Upper lobe of left lung (tissue), 6 donors: ENCODE data around the gene IGSF9B. TPM values are rescaled to one million over a fixed set of nuclear protein-coding genes. Genes with fewer than 3 reads are reported as not detected.
A peak's percentile ranks its signal among the peaks of the same experiment; 100 is the strongest.

Source experiments
- ATAC-seq, 2 donors: fragments of 200-7000 bp; cut with Tn5 transposase; one replicate each; pipeline ENCODE4 v1.9.1; 2022; ENCODE audit warnings: mild to moderate bottlenecking in 2 of 2, moderate library complexity in 2 of 2; ENCODE audit not compliant: low FRiP score in 2 of 2
- DNase-seq, 2 donors: peaks; one replicate each; pipeline ENCODE4 v3.0.0-alpha.2; 2019 to 2020
- H3K27ac ChIP-seq, 4 donors: fragments of 200-600 bp; sonication (generic); one replicate each; pipeline ENCODE4 v1.5.1; 2016 to 2019
- H3K27me3 ChIP-seq, 4 donors: fragments of 200-600 bp; sonication (generic); one replicate each; pipeline ENCODE4 v1.5.1; 2017 to 2019
- H3K36me3 ChIP-seq, 4 donors: fragments of 200-600 bp; sonication (generic); one replicate each; pipeline ENCODE4 v1.5.1; 2016 to 2019
- H3K4me1 ChIP-seq, 4 donors: fragments of 200-600 bp; sonication (generic); one replicate each; pipeline ENCODE4 v1.5.1; 2018 to 2019
- H3K4me3 ChIP-seq, 4 donors: fragments of 200-600 bp; sonication (generic); one replicate each; pipeline ENCODE4 v1.5.1; 2017 to 2019; ENCODE audit warnings: mild to moderate bottlenecking in 2 of 4, moderate library complexity in 1 of 4
- H3K9me3 ChIP-seq, 4 donors: fragments of 200-600 bp; sonication (generic); one replicate each; pipeline ENCODE4 v1.5.1; 2018 to 2019
- CTCF ChIP-seq, 6 experiments: fragments of 450-650 bp in 4 of 6; fragments of 200-600 bp in 2 of 6; sonication (generic) in 2 of 6; IDR thresholded peaks; one replicate each; pipeline ENCODE4 v1.5.1; 2016 to 2019; ENCODE audit warnings: antibody characterized with exemption in 6 of 6
- EP300 ChIP-seq, 4 donors: sonication (generic); formaldehyde crosslinking; IDR thresholded peaks; one replicate each; pipeline ENCODE4 v1.5.1; 2017; ENCODE audit warnings: antibody characterized with exemption in 4 of 4, control low read depth in 2 of 4
- POLR2A ChIP-seq, 4 donors: fragments of 450-650 bp; IDR thresholded peaks; one replicate each; pipeline ENCODE4 v1.5.1; 2016 to 2017; ENCODE audit warnings: antibody characterized with exemption in 4 of 4, mild to moderate bottlenecking in 2 of 4
- POLR2AphosphoS5 ChIP-seq, 2 donors: sonication (generic); formaldehyde crosslinking; IDR thresholded peaks; one replicate each; pipeline ENCODE4 v1.5.1; 2017; ENCODE audit warnings: antibody characterized with exemption in 2 of 2
- WGBS, 2 donors: methylation state at CpG; one replicate each; pipeline ENCODE4 v1.1.5; 2017 to 2018; 5-methylcytosine and 5-hydroxymethylcytosine counted together
- total RNA-seq, 6 donors: library from RNA; depleted of rRNA in 4 of 6; stranded (reverse); fragments of >200 nt in 4 of 6; gene quantifications; one replicate each; pipeline versions ENCODE4 v1.1.0 to v1.2.1, GENCODE V29; 2016 to 2021
- donor health status: DM: no; HTN: no; CAD: no; lungs with moderate emphysema.
- donor health status: DM: no; HTN: yes; CAD: no; lungs with severe emphysema.

The IGSF9B gene
- total RNA-seq, 6 donors from 2014 or later = 1.6 to 13.6 (median 5.3) TPM

DNA sequence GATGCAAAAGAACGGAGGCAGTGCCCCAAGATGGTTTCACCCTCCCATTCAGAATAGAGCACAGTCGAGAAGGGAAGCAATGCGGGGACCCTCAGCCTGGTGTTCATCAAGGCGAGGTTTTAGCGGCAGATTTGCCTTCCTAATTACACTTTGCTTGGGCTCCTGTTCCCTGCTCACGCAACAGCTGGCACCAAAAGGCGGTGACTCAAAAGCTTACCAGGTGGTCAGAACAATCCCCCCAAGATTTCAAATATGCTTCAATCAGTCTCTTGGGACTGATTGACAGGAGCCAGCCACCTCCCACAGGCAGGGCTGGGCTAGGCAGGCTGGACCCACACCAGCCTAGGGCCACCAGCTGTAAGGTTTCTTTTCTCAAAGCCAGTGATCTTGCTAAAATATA lies 14.2 kb downstream of the IGSF9B start:
- no peak for DNase-seq
- no peaks in the 10 kb centered on the region for H3K9me3 ChIP-seq
- TF ChIP-seq POLR2AphosphoS5 (IDR thresholded peaks at IDR 0.05) = no peak
- no peak for TF ChIP-seq EP300 (IDR thresholded peaks at IDR 0.05)
- TF ChIP-seq CTCF (IDR thresholded peaks at IDR 0.05) = no peak
- TF ChIP-seq POLR2A (IDR thresholded peaks at IDR 0.05) = no peak
- WGBS, 2 donors = 84 to 85% methylated on average over 5 to 7 of the region's 7 CpGs
- no peak overlapping the region for H3K27ac ChIP-seq
- peaks cover 11 to 27% (median 17%) of the 10 kb centered on the region in 4 donors for H3K4me1 ChIP-seq
- H3K4me3 ChIP-seq = no peak overlapping the region
- no peaks in the 10 kb centered on the region for H3K27me3 ChIP-seq
- H3K36me3 ChIP-seq = no peaks in the 10 kb centered on the region
- ATAC-seq = no peak

- no peak overlapping the region for H3K27ac ChIP-seq
- H3K9me3 ChIP-seq = no peaks in the 10 kb centered on the region
- ATAC-seq (no peak), DNase-seq (no peak)
- H3K4me1 ChIP-seq = peaks cover 8 to 19% (median 11%) of the 10 kb centered on the region in 4 donors
- no peak for TF ChIP-seq POLR2AphosphoS5 (IDR thresholded peaks at IDR 0.05)
- no peak for TF ChIP-seq EP300 (IDR thresholded peaks at IDR 0.05)
- no peak for TF ChIP-seq POLR2A (IDR thresholded peaks at IDR 0.05)
- no peak for TF ChIP-seq CTCF (IDR thresholded peaks at IDR 0.05)
- WGBS, 2 donors = 90 to 94% methylated on average over 13 of the region's 13 CpGs
- no peaks in the 10 kb centered on the region for H3K36me3 ChIP-seq
- H3K4me3 ChIP-seq = no peak overlapping the region
- H3K27me3 ChIP-seq = no peaks in the 10 kb centered on the region
Measured at GRCh38 chr11:133941546-133941945, 15.2 kb downstream of the IGSF9B start.

GRCh38 chr11:133940034-133940433 lies 16.7 kb downstream of the IGSF9B start:
- Histone ChIP-seq H3K27ac (no peak overlapping the region), H3K9me3 (no peaks in the 10 kb centered on the region), H3K4me3 (no peak overlapping the region), H3K4me1 (peaks cover 0 to 4% (median 0%) of the 10 kb centered on the region in 4 donors), H3K27me3 (no peaks in the 10 kb centered on the region), H3K36me3 (no peaks in the 10 kb centered on the region)
- WGBS, 2 donors = 88 to 96% methylated on average over 56 of the region's 56 CpGs
- TF ChIP-seq CTCF (IDR thresholded peaks at IDR 0.05) (no peak), EP300 (IDR thresholded peaks at IDR 0.05) (no peak), POLR2A (IDR thresholded peaks at IDR 0.05) (no peak)
- DNase-seq (peak in 1 of 2 donors; percentile 69), ATAC-seq (no peak)

- DNase-seq = peak in 1 of 2 donors; percentile 64
Measured at GRCh38 chr11:133939558-133939957, 17.2 kb downstream of the IGSF9B start.

More at GRCh38 chr11:133939558-133939957, 17.2 kb downstream of the IGSF9B start:
- Histone ChIP-seq H3K27ac (no peak overlapping the region), H3K36me3 (no peaks in the 10 kb centered on the region), H3K4me3 (no peak overlapping the region), H3K27me3 (no peaks in the 10 kb centered on the region), H3K4me1 (no peaks in the 10 kb centered on the region), H3K9me3 (no peaks in the 10 kb centered on the region)
- TF ChIP-seq EP300 (IDR thresholded peaks at IDR 0.05) (no peak), POLR2AphosphoS5 (IDR thresholded peaks at IDR 0.05) (no peak), POLR2A (IDR thresholded peaks at IDR 0.05) (no peak), CTCF (IDR thresholded peaks at IDR 0.05) (no peak)
- no peak for ATAC-seq
- 92 to 98% methylated on average over 30 of the region's 30 CpGs for WGBS, 2 donors
